Mammary epithelial cell (primary cell): ENCODE data around the gene ADARB1.

Source experiments
- EZH2 ChIP-seq: IDR thresholded peaks from 2 replicates; pipeline ENCODE4 v1.6.1; 2012; ENCODE audit warnings: low read length, inconsistent platforms, borderline replicate concordance
- TF ChIP-seq, protein P1 (sequence below), 2 donors: IDR thresholded peaks in 1 of 2; conservative IDR thresholded peaks in 1 of 2; 2 replicates each; pipeline ENCODE4 v1.5.1; 2011 to 2012; ENCODE audit warnings: inconsistent platforms in 2 of 2, low read length in 2 of 2, mild to moderate bottlenecking in 2 of 2, control low read depth in 1 of 2, low read depth in 1 of 2; ENCODE audit not compliant: insufficient read depth in 1 of 2; ENCODE audit errors: extremely low read depth in 1 of 2

GRCh38 chr21:45080232-45080631, 5.9 kb downstream of the ADARB1 start:
- TF ChIP-seq, protein P1, sequence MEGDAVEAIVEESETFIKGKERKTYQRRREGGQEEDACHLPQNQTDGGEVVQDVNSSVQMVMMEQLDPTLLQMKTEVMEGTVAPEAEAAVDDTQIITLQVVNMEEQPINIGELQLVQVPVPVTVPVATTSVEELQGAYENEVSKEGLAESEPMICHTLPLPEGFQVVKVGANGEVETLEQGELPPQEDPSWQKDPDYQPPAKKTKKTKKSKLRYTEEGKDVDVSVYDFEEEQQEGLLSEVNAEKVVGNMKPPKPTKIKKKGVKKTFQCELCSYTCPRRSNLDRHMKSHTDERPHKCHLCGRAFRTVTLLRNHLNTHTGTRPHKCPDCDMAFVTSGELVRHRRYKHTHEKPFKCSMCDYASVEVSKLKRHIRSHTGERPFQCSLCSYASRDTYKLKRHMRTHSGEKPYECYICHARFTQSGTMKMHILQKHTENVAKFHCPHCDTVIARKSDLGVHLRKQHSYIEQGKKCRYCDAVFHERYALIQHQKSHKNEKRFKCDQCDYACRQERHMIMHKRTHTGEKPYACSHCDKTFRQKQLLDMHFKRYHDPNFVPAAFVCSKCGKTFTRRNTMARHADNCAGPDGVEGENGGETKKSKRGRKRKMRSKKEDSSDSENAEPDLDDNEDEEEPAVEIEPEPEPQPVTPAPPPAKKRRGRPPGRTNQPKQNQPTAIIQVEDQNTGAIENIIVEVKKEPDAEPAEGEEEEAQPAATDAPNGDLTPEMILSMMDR (conservative IDR thresholded peaks at IDR 0.05 in 1 of 2, IDR thresholded peaks at IDR 0.05 in 1 of 2; ENCODE audit: extremely low read depth in 1 of 2, insufficient read depth in 1 of 2, low read depth in 1 of 2, low read length in 2 of 2) = no peak
- no peak for TF ChIP-seq EZH2
